NCI-H524 (cell line): Measurements from ENCODE around the gene C1orf232.
A peak's percentile ranks its signal among the peaks of the same experiment; 100 is the strongest.

Experiments used
- DNase-seq, 2 experiments: peaks; one replicate each; lab custom pipeline; 2025; lab: John Stamatoyannopoulos, UW

C1orf232 gene

GRCh38 chr1:26156285-26157038 is 12.3 kb downstream of the C1orf232 start:
- no peak for DNase-seq

- no peak for DNase-seq
Observed at GRCh38 chr1:26155370-26156284, 13.1 kb downstream of the C1orf232 start.

GRCh38 chr1:26154750-26155149 is 14.0 kb downstream of the C1orf232 start:
- no peak for DNase-seq

GRCh38 chr1:26153966-26154532 is 14.7 kb downstream of the C1orf232 start:
- DNase-seq, result no peak

GRCh38 chr1:26148887-26149286 is 19.9 kb downstream of the C1orf232 start:
- DNase-seq, result no peak

- DNase-seq, result no peak
Observed at GRCh38 chr1:26145960-26146294, 22.8 kb downstream of the C1orf232 start.

GRCh38 chr1:26145041-26145959 is 23.5 kb downstream of the C1orf232 start:
- peak; percentile 67 to 87 for DNase-seq

- DNase-seq, result no peak
Observed at GRCh38 chr1:26142159-26142558, 26.6 kb downstream of the C1orf232 start.

- DNase-seq, result no peak
Observed at GRCh38 chr1:26138974-26139558, 29.7 kb downstream of the C1orf232 start.

GRCh38 chr1:26134466-26134865 is 34.3 kb downstream of the C1orf232 start:
- DNase-seq, result no peak

GRCh38 chr1:26132834-26133167 is 36.0 kb downstream of the C1orf232 start:
- no peak for DNase-seq

GRCh38 chr1:26132128-26132833 is 36.5 kb downstream of the C1orf232 start:
- no peak for DNase-seq

GRCh38 chr1:26130695-26131094 is 38.1 kb downstream of the C1orf232 start:
- DNase-seq, result no peak

- DNase-seq, result no peak
Observed at GRCh38 chr1:26129778-26130177, 39.0 kb downstream of the C1orf232 start.

- no peak for DNase-seq
Observed at GRCh38 chr1:26127235-26128163, 41.3 kb downstream of the C1orf232 start.

GRCh38 chr1:26126321-26127084 is 42.3 kb downstream of the C1orf232 start:
- peak; percentile 14 to 69 for DNase-seq

GRCh38 chr1:26125946-26126320 is 42.8 kb downstream of the C1orf232 start:
- no peak for DNase-seq

- no peak for DNase-seq
Observed at GRCh38 chr1:26125382-26125781, 43.4 kb downstream of the C1orf232 start.
